GM18868 (cell line): ENCODE data around the gene LHX2.

Experiments used
- ATAC-seq: cut with Tn5 transposase; IDR thresholded peaks from one replicate; pipeline ENCODE4 v1.9.1; 2021; ENCODE audit warnings: mild to moderate bottlenecking, moderate library complexity; ENCODE audit not compliant: unreplicated experiment

The LHX2 gene

DNA sequence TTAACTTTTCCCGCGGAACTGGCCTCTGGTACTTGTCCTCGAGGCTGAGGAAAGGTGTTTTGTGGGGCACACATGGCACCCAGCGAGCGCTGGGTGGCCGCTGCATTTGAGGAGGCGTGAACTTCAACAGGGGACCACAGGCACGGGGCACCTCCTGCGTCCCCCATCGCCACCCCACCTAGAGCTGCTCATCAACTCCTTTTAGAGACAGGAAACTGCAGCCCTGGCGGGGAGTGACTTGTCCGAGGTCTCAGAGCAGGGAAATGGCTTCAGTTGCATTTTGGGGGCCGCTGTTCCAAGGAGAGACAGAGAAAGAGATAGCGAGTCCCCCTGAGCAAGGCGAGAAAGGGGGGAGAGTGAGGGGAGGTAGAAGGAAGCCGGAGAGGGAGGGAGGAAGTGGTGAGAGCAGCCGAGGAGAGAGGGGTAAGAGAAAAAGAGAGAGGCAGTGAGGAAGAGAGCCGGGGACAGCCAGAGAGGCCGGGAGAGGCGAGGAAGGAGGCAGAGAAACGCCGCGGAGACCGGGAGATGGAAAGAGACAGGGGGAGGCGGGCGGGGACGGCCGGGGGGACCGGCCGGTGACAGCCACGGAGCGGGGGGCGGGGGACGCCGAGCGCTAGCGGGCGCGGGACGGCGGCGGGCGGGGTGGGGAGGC lies 12.5 kb upstream of the LHX2 start:
- ATAC-seq, result no peak

DNA sequence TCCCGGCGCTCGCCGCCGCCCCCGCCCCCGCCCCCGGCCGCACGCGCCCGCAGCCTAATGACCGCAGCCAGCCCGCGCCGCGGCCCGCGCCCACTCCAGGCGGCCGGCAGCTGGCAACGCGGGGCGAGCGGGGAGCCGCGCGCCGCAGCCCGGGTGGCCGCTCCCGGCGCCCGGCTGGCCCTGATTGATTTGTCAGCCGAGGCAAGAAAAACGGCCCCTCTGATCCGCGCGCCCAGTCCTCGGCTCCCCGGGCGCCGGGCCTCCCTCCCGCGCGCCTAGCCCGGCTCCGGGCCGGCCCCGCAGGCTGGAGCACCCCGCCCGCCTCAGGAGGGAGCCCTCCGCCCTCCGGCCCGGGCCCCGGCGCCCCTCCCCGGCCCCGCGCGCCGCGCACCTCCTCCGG lies 11.9 kb upstream of the LHX2 start:
- ATAC-seq, result no peak

DNA sequence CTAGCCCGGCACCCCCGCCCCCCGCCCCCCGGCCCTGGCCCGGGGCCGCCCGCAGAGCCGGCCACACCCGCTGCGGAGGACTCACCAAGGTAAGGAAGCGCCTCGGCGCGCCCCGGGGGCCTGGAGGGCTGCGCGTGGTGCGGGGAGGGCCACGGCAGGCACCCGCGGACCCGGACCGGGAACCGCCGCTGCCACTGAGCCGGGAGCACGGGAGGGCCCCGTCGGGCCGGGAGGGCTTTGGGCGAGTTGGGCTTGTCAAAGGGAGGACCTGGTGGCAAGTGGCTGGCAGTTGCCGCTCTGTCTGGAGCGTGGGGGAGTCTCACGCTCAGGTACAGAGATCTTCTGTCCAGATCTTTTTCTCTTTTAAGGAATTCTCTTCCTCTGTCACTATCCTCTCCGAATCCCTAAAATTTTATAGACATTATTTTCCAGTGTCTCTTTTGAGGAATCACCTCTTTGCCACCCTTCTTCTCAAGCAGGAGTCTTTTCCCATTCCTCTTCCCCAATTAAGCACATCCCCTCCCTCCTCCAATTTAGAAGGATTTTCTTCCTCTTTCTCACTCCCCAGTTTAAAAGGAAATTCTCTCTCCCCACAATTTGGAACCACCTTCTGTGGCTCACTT lies 11.3 kb upstream of the LHX2 start:
- ATAC-seq, result no peak

DNA sequence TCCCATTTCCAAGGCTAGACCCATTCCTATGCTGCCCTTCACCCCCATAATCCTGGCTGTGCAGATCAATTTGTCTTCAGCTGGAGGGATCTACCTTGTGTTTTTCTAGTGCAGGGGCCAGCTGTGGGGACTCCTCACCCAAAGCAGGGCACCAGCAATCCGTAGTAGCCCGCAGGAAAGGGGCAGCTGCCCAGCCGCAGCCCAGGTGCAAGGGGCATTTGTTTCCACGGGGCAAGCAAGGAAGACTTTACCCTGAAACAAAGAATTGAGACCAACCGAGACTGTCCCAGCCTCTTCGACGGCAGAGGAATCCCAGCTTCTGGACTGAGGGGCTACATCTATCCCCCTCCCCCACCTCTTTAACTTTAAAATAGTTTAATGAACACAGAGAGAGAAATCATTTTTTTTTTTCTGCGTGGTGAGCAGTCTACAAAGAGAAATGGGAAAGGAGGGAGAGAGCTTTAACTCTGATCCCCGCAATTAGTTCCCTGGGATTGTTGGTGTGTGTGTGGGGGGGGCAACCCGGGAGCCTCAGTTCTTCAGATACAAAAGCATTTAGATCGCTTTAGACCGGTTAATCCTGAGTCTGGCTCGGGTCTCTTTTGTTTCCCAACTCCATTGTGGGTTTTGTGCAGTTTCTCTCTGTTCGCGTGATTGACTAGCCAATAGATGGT lies 10.6 kb upstream of the LHX2 start:
- no peak for ATAC-seq

DNA sequence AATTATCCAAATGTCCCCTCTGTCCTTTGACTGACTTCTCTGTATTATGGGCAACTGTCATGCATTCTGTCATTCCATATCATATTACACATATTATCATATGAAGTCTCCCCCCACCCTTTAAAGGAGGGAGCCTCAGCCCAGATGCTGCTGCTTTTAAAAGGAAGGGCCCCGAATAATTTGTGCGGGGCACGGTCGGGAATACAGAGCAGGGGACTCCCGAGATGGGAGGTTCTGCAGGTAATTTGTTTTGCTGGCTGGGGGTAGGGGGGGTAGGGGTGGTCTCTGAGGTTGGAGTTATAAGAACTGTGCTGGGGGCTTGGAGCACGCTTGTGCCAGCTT lies 10.1 kb upstream of the LHX2 start:
- ATAC-seq, result no peak

DNA sequence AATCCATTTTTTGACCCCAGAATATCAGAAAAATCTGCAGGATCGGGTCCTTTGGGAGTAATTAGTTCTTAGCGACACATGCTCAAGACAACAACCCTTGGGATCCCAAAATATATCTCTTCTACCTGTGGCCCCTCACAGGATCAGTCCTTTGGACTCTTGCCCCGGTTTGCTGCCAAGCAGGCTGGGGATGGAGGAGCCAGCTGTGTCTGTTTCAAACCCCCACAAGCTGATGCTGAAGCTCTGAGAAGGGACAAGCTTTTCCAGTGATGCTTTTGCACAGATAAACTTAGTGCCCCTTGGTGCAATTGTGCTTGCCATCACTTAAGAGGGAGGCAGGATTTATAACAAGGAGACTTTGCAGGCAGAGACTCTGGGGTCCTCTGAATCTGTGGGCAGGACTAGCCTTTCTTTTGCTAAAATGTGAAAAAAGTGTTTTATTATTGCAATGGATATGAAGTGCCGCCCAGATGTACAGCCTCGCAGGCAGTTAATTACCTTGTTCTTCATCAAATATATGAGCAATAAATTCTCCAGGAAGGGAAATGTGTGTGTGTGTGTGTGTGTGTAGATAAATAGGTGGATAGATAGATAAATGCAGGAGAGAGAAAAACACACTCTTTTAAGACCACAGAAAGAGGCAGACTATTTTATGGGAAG lies 9.6 kb upstream of the LHX2 start:
- ATAC-seq, result no peak

DNA sequence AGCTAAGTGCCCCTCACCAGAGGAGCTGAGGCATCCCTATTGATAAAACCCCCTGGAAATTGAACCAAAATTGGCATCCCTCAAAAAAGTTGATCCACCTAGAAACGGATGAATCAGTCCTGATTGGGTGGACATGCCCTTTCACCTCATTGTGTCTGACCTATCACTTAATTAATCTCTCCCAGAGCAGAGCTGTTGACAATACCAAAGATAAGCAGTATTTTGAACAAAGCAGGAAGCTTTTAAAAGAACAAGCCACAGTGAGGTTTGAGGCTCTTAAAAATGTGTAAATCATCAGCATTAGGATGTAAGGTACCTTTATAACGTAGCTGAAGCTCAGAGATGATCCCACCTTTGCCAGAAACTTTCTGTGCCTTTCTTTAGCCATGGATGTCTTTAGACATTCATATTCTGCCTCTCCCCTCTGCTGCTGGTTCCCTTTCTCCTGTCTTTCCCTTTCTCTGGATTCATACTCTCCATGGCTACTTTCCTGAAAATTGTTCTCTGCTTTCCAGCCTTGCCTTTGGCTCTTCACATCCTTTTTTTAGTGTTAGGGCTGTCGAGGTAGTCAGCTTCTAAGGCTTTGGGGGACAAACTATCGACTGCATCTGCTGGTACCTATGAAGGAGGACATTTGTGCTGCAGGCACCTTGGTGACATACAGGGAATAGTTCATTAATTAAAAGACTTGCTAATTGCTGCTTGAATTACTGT lies 7.8 kb upstream of the LHX2 start:
- no peak for ATAC-seq

DNA sequence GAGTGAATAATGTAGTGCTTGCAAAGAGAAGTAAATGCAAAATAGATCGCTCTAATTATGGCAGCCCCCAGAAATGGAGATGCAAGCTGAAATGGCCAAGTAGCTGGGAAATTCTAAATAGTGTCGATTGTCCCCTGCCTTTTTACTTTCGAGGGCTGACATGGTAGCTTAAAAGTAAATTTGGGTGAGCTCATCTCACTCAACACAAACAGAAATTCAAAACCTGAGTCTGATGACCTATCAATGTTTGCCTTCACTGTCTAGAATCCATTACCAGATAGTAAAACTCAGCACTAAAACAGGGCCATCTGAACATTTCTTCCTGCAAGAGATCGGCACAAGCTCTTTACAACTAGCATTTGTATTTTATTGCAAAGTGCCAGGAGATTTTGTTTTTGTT lies 7.0 kb upstream of the LHX2 start:
- ATAC-seq, result no peak

DNA sequence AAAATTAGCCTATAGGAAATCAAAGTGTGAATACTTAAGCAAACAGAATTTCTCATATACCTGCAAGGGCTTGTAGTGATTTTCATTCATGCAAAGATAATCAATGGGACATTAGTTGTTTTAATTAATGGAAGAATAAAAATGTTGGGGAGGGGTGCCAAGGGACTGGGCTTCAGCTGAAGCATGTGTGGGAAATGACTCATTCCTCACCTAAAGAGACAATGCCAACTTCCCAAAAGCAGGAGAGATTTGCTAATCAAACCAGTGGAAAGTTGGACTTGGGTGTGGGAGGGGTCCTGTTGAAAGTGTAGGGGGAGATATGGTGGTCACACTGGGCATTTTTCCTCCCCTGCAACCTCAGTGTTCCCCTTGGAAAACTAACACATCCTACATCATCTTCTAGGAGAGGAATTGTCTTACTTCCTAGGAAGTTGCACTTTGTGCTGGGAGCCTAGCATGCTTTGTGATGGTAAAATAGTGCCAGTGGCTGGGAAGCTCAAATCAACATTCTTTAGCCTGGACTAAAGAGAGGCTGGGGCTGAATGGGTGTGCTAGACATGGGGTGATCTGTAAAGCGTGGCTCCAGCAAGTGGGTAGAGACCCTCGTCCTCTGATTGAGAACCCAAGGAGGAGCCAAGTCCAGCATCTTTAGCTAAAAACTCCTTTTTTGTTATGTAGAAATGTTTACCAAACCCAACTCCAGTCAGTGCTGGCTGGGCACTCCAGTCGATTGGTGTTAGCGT lies 6.4 kb upstream of the LHX2 start:
- ATAC-seq, result no peak

DNA sequence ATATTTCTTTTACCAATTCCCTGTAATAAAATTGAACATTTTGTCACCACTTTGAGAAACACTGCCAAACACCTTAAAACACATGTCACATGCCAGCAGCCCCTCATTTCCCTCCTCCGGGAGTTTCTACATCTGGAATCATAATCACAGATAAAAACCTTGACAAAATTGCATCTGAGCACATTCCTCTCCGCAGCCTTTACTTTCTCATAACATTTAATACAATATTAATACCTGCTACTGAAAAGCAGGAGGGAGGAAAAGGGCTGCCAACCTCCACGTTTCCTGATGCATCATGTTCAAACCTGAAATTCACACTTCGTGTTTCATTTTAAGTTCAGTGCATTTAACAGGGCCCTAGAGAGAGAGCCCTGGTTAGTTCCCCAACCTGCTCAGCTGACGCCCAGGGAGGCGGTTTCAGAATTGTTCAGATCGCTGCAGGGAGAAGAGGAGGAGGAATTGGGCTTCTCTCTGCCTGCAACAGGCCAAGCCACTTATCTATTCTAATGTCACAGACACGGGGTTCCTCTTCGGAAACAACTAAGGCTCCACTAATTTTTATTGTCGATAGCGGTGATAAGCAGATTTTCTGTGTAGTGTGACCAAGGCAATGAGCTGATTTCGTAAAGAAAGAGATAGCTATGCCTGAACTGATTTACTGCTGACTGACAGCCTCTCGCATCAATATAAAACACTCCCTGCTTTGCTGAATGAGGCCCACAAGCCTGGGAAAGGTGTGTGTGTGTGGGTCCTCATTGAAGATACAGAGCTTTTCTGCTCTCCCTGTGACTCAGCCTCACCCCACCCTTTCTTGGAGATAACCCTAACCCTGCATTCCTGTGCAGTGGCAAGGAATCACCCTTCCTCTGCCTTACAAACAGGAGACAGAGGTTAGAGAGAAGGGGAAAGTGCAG lies 4.9 kb upstream of the LHX2 start:
- peak; percentile 47 for ATAC-seq

DNA sequence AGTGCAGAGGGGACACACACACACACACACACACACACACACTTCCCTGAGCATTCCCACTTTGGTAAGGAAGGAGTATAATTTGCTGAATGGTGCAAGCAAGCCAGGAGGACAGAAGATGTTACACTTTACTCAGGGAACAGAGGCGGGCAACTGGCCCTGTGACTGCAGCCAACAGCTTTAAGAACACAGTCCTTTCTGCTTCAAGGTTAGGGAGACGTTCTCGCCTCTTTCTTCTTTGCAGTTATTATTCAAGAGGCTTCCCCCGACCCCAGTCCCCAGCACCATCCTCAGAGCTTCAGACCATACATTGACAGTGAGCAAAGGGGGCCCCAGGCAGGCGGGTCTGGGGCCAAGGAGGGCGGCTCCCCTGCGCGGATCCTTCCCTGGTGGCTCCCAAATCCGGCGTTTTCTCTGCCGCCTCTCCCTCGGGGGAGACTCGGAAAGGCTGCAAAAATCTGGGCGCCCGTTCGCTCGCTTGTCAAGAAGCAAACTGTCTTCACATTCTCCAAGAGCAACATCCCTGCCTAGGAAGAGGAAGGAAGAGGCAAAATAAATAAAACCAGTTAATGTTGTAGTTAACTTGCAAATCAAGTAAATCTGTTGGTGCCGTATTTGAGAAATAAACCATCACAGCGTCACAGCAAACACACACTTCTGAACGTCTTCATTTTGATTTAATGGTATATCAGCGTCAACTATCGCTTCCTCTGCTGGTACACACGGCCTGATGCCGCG lies 3.8 kb upstream of the LHX2 start:
- no peak for ATAC-seq

DNA sequence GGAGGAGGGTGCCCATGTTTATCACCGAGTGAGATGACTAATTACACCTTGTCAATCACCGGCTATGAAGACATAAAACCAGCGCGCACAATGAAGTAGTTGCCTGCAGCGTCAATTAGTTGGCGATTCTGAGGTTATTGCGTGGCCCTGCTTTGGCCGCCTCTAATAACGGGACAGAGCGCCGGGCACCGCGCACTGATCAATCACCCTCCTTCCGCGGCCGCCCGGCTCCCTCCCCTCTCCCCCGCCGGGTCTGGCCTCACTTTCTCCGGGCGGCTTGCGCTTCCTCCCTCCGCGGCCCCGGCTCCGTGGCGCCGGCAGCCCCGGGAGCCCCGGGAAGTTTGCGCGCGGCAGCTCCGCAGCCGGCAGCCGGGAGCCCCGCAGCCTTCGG lies 3.3 kb upstream of the LHX2 start:
- no peak for ATAC-seq

DNA sequence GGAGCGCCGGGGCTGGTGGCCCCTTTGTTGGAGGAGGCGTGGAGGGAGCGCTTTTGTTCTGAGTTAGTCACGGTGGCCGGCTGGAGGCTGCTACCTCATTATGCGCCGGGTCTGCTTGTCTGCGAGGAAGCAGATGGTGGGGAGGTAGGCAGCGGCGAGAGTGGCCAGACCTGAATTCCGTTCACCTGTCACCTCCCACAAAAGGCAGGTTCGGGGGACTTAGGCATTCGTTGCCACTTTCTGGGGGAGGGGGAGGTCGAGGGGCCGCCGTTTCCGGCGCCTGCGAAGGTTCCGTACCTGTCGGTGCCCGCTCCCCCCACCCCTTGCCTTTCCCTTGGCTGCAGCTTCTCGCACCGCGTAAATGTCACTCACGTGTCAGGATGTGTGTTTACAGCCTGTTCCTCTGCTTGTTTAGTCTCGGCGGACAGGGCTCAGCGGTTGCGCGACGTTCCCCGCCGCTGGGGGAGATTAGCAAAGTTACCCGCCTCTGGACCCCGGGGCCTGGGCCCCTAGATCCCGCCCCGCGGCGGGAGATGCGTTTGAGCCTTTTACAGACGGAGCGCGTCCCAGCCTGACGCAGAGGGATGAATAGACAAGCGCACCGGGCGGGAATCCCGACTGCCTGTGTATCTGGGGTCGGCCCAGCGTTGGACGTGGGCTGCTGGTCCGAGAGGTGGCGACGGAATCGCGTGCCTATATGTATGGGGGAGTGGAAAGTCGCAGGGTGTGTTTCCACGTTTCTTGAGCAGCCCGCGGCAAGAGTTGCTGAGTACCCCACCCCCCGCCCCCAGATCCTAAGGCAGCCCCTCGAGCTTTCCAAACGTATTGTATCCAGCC lies 2.7 kb upstream of the LHX2 start:
- ATAC-seq, result no peak

DNA sequence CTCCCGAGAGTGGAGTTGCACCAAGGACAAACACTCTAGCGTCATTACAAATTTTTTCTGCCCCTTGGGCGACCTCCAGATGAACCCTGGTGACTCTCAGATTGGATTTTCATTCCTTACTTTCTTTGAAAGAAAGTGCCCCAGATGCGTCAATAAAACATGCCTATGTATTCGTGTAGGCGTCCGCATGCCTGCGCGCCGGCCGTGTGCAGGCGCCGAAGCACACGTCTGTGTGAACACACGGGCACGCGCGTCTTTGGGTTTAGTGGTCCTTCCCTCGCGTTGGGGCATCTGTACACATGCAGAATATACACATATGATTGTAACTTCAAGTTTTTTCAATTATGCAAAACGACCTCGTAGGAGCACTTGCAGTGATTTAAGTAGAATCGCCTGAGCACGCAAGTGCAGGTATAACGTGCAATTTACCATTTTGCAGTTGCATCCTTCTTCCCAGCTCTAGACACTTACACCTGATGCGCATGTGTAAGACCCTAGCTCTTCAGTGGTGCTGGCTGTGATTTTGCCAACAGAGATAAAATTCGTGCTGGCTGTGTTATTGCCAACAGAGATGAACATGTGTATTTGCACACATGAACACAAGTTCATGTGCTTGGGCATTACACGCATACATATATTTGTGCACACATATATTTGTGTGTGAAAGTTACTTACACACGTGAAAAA lies 1.9 kb upstream of the LHX2 start:
- ATAC-seq, result no peak

DNA sequence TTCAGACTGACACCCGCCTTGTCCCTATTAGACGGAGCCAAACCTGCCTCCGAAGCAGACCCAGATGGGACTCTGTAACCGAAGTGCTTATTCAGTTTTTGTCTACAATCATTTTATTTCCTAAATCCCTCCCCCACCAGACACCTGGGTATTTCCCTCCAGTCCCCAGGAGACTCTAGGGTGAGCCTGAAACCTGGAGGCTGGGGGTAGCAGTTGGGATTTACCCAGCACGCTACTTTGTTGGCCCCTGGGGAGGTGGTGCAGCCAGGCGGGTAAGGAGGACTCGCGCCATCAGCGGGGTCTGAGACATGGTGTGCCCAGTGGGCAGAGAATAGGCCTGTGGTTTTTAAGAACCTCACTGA lies 1.3 kb upstream of the LHX2 start:
- peak; percentile 26 for ATAC-seq

DNA sequence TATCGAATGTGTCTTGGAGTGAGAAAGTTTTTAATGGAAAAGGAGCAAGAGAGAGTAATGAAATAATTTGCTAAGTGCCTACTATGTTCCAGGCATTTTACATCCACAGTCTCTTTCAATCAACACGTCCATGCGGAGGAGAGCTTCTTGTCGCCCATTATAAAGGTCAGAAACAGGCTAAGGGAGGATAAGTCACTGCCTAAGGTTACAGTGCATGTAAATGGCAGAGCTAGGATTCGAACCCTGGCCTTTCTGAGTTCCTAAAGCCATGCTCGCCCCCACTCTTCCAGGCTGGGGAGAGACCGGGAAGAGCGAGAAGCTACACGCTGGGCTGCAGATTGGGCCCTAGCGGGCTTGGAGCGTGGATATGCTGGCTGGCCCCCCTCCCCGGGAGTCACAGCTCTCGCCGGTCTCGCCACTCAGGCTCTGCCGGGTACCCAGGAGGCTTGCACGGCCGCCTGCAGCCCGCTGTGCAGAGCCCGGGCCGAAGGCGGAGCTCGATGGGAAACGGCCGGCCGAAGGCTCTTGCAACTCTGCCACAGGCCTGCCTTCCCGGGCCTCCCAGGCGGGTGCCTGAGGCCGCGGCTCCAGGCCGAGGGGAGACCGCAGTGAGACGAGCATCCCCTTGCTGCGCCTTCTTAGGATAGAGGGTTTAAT lies 775 bp upstream of the LHX2 start:
- no peak for ATAC-seq
